HG03135 (cell line): ENCODE results near the gene TMEM134.

Experiments
- ATAC-seq: cut with Tn5 transposase; IDR thresholded peaks from one replicate; pipeline ENCODE4 v1.9.1; 2021; ENCODE audit warnings: mild to moderate bottlenecking, moderate library complexity; ENCODE audit not compliant: unreplicated experiment

Gene TMEM134

DNA sequence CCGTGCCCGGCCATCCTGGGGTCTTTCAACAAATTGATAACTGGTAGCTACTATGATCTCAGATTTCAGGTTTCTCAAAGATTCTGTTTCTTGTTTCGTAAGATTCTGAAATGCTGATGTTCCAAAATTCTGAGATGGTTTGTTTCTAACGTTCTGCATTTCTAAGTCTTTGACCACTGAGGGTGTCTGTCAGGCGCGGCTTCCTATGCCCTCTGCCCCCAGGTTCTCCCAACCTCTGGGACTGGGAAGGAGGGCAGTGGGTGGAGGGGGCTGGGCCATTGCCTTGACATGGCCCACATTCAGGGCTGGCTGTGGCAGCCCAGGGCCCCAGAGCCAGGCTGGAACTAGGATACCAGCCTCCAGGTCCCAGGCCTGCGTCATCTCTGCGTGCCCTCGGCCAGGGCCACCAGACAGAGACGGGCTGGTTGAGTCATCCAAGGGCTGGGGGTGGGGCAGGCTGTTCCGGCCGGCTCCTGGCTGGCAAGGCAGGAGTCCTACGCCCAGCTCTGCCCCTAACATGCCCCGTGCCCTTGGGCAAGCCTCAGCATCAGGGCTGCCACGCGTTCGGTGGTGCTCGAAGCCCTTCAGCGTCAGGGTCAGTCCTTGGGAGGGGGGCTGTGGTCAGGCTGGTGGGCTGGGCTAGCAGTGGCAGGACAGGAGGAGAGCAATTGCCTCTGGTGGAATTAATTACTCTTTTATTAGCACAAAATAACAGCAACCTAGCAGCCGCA, 5.2 kb downstream of the TMEM134 start:
- ATAC-seq = no peak

DNA sequence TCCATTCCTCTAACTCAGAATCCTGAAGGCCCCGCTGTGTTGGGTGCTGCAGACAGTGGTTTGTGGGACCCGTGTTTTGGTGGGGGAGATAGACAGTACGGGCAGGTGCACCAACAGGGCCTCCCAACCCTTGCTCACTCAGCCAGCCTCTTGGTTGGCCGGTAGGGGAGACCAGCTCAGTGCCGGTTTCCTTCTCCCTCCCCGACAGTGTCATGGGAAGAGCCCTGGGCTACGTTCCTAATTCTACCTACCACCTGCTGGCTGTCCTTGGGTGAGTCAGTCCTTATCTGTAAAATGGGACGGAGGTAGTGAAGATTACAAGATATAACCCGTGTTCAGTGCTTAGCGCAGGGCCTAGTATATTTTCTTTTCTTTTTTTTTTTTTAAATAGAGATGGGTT, 5.9 kb downstream of the TMEM134 start:
- ATAC-seq = no peak

DNA sequence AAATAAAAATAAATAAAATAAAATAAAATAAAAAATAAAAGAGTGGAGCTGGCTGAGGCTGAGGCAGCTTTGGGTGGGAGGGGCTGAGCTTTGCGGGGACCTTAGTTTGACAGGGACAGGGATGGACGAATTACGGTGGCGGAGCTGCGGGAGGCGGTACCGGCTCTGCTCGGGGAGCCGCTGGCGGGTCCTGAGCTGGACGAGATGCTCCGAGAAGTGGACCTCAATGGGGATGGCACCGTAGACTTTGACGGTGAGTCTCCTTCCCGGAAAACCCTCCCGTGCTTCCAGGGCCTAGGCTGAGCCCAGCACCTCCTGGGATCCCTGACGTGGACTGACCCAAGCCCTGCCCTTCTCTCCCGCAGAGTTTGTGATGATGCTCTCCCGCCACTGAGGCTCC, 10.8 kb downstream of the TMEM134 start:
- no peak for ATAC-seq

DNA sequence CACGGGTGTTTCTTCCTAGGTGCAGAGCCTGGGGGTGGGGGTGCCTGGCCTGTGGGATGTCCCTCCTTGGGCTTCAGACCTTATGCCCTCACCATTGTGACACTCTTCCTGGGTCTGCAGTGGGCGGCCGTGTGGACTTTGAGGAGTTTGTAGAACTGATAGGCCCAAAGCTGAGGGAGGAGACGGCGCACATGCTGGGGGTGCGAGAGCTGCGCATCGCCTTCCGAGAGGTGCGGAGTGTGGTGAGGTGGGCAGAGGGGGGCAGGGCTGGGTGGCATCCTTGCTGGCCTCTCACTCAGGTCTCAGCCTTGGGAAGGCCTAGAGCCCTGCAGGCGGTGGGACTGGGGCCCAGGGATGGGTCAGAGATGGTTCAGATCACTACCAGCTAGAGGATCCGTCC, 11.6 kb downstream of the TMEM134 start:
- ATAC-seq = no peak

DNA sequence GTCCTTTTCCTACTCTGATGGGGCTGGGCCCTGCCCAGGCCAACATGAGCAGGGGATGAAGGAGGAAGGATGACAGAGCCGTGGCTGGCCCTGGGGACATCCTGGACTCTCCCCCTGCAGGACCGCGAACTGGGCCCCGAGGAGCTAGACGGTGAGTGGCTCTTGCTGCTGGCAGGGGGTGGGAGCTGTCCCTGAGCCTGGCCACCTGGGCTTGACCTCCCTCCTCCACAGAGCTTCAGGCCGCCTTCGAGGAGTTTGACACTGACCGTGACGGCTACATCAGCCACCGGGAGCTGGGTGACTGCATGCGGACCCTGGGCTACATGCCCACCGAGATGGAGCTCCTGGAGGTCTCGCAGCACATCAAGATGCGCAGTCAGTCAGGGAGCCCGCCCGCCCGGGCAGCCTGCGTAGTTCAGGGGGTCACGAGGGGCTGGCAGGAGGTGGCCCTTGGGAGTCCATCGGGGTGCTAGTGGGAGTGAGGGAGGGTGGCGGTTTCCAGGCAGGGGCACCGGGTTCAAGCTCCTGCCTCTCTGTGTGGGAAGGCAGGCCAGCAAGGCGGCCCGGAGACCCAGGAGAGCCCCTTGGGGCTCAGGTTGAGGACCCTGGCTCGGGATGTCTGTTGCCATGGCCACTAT, 12.9 kb downstream of the TMEM134 start:
- ATAC-seq = no peak

DNA sequence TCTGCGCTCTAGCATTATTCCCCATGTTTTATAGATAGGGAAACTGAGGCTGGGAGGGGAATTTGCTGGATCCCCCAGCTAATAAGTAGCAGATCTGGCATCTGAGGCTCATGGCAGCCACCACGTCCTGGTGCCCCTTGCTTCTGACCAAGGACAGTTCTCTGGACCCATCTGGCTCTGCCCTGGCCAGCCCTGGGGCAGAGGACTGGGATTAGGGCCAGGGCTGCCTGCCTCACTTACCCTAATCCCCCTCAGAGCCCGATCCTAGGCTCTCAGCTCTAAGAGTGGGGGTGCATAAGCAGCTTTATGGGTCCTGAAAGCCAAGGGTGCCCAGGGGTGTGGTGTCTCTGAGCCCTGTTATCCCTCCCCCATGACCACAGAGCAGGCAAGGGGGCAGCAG, 14.0 kb downstream of the TMEM134 start, which contains the start of gene CABP4:
Gene CABP4 (plus strand): TSS at position 301 of the 400 bp plus-strand sequence. CDS start 70 bp downstream, at position 371.
- ATAC-seq = no peak

DNA sequence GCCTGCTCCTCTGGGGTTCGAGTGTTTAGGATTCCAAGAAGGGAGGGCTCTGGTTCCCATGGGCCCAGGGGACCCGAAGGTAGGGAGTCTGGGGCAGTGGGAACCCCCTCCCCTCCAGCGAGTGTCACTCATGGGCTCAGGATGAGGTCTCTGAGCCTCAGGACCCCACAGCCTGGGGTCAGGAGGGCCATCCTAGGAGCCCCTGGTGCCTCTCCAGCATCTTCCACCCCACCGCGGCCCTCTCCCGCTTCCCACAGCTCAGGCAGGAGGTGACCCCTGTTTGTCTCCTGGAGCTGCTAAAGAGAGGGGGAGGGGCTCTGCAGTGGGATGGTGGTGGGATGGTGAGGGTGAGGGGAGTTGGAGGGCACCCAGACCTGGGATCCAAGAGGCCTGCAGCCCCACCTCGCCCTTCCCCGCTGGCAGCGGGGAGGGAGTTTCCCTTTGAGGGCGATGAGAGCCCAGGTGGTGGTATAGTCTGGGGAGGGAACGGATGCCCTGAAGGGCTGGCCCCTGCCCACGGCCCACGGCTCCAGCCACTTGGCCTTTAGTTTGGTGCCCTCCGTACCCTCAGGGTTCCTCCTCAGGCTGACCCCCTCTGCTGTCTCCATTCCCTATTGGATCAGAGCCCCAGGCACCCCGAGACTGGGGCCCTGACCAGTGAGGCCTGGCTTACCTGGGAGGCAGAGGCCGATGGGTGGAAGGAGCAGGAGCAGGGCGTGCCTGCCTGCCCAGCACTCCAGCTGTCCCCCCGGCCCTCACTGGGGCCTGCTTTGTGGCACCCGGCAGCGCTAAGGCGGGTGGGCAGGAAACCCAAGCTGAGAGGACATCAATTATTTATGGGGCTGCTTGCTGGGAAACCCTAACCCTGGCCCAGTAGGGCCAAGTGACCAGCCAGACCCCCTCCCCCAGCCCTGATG, 15.0 kb downstream of the TMEM134 start:
- ATAC-seq = no peak

DNA sequence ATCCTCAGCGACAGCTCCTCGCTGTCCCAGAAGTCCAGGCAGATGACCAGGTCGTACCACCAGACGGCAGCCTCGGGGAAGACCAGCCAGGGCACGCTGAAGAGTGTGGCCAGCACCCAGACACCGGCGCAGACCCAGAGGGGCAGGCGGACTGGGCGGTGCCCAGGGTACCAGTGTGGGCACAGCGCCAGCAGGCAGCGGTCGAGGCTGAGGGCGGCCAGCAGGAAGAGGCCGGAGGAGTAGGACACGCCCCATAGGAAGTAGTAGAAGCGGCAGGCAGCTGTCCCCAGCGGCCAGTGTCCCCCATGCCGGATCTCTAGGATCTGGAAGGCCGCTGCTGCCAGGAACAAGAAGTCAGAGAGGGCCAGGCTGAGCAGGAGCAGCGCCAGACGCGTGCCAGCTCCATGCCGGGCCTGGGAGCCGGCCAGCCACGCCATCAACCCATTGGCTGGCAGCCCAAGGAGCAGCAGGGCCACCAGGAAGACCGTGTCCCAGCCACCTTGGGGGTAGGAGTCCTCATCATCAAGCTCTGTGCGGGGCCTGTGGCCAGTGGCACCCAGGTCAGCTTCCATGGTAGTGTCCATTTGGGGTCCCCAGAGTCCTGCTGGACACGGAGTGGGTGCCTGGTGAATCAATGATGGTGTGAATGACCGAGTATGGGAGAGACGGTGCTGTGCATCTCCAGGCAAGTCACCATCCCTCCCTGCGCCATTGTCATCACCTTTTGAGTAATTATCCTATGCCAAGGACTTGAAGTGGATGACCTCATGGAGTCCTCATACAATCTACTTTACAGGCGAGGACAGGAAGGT, 16.7 kb downstream of the TMEM134 start, which contains the start of gene GPR152:
Gene GPR152 (minus strand): TSS at position 589 of the 812 bp plus-strand sequence. CDS start 5 bp downstream, at position 584.
- no peak for ATAC-seq

DNA sequence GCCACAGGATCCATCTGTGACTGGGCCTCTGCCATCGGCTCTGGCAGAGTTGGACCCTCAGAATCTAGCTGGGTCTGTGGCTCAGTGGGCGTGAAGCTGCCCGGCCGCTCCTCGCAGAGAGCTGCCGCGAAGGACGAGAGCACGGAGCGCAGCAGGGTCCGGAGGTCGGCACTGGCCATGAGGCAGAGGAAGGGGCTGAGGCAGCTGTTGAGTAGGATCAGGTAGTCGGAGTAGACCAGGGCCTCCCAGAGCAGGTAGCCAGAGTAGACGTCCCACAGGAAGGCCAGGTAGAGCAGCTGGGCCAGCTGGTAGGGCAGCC, 17.4 kb downstream of the TMEM134 start:
- no peak for ATAC-seq

DNA sequence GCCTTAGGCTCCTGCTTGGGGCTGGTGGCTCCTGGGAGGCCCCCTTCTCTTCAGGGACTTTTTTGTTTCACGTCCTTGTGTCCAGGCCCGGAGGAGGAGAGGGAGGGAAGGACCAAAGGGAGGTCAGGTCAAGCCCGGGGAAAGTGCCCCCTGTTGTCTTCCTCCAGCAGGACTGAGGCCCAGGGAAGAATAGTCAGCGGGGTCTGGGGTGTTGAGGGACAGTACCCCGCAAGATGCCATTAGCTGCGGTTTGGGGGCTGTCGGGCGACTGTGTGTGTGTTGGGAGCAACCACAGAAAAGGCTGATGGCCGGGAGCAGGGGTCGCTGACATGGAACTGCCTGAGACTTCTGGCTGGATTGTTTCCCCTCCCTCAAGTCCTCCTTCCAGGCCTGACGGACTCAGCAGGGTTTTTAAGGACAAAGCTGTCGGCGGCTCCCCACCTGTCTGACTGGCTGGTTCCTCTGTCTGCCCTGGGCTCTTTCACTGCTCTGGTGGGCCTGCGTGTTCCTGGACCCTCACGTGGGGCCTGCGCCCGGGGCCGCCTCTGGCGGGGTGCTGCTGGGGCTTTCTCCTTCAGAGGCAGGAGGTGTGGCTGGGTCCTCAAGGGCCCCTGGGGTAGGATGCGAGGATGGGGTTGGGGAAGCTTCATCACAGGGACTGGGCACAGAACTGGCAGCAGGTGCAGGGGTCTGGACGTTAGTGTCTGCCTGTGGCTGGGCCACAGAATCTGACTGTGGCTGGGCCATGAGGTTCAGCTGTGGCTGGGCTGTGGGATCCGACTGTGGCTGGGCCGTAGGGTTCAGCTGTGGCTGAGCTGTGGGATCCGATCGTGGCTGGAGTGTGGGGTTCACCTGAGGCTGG, 18.0 kb downstream of the TMEM134 start:
- no peak for ATAC-seq

DNA sequence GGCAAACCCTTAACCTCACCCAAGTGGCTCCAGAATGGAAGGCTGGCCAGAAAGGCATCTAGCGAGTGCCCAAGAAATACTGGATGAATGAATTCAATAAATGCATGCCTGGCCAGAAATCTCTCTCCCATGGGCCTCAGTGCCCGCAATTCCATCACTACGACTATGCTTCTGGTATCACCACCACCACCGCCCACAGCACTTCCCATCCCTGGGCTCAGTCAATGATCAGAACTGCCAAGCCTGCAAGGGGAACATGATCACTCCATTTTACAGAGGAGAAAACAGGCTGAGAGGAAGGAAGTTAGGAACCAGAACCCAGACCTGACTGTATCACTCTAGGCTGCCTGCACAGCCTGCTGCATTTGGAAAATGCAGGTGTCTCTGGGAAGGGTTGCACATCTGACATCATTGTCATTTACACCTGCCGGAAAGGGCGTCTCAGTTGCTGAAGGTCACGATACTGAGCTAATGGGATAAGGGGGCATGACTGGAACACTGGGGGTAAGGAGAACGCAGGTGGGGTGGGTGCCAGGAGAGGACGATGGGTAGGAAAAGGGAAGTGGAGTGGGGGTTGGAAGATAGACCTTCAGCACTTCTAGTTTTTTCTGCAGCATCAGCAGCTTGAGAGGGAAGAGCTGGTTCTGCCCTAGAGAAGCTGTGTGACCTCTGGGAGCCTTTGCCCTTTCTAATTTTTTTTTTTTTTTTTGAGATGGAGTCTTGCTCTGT, 19.8 kb downstream of the TMEM134 start:
- no peak for ATAC-seq

DNA sequence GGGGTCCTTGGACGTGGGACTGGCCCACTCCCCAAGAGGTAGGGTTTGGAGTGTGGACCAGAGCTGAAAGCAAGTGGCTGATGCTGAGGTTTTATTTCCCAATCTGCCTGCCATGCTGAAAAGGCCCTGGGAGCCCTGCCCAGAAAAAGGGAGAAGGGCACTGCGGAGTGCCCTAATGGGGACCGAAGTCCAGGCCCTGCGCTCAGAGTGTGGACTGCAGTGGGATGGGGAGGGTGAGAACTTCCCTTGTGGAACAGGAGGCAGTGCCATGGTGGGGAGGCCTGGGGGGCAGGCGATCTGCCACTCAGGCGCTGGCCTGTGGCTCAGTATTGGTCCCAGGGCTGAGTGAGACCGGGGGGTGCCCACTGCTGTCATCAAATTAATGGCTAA, 20.8 kb downstream of the TMEM134 start:
- no peak for ATAC-seq

DNA sequence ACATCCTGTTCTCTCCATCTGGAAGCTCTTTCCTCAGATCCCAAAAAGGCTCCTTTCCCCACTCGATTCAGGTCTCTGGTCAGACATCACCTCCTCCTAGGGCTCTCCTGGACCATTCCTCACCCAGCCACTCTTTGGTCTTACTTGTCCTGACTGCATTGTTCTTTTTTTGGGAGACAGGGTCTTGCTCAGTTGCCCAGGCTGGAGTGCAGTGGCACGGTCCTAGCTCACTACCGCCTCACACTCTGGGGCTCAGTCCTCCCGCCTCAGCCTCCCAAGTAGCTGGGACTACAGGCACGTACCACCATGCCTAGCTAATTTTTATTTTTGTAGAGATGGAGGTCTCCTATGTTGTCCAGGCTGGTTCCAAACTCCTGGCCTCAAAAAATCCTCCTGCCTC, 23.5 kb downstream of the TMEM134 start:
- no peak for ATAC-seq

DNA sequence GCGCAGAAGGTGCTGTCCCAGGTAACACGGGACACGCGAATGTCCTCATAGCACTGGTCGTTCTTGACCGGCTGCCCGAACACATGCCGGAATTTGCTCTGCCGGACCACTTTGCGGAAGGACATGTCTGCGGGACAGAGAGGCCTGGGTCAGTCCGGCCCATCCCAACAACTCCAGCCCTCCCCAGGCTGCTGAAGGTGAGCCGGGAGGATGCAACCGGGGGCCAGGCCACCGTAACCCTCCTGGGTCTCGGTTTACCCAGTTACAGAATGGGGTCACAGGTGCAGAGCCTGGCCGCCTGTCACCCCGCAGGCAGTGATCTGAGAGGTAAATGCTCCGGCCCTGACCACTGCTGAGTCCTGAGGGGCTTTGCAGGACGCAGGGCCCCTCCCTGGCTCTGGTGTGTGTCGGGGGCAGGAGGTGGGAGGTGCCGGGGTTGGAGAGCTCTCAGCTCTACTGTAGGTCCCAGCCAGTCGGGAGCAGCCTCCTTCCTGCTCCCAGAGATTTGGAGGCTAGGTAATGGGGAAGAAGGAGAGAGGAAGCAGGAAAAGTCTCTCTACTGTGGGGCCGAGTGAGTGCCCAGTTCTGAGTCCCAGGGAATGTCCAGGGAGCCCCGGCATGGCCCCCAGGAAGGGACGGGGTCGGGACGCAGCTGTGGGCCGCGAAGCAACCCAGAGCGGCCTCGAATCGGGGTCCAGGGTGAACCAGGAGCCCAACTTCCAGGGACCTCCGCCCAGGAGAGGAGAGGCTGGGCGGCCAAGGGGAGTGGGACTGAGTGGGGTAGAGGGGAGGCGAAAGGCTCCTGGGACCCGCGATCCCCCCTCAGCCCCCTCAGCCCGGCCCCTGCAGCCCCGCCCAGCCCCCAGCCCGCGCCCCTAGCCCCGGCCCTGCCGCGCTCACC, 26.3 kb downstream of the TMEM134 start:
- ATAC-seq = no peak

DNA sequence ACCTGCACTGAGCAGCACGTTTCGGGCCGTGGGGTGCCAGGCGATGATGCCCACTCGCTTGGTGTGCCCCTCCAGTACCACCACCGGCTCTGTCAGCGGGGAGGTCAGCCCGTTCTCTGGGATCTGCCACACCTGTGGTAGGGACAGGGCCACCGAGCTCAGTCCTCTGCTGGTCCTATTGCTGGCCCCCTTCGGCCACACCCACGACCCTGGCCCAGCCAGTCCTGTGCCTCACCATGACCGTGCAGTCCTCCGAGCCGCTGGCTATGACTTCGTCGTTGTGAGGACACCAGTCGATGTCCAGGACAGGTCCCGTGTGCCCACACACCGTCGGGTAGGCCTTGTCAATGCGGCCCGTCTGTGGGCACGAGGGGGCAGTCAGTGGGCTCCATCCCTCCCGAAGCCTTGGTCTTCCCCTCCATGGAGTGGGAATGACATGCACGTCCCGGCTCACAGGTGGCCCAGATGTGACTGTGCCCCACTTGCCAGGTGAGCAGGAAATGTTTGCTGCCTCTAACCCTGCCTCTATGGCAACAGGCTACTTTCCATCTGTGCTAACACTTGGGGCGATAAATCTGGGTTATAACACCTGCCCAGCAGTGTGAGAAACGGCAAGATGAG, 27.2 kb downstream of the TMEM134 start:
- no peak for ATAC-seq

DNA sequence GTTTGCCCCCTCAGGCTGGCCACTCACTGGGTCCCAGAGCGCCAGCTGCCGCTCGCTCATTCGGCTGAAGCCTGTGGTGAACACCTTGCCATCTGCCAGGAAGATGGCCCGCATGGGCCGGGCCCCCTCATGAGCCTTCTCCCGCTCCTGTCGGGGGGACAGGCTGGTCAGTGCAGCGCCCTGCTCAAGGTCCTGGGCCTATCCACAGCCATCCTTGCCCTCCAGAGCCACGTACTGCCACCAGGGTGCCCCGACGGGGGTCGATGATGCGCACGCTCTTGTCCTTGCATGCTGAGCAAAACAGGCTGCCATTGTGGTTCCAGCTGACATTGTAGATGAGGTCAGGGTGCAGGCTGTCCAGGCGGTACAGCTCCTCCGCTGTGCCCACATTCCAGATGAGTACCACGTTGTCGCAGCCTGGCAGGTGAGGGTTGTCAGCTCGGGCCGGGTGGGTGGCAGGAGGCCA, 27.9 kb downstream of the TMEM134 start:
- ATAC-seq = no peak

DNA sequence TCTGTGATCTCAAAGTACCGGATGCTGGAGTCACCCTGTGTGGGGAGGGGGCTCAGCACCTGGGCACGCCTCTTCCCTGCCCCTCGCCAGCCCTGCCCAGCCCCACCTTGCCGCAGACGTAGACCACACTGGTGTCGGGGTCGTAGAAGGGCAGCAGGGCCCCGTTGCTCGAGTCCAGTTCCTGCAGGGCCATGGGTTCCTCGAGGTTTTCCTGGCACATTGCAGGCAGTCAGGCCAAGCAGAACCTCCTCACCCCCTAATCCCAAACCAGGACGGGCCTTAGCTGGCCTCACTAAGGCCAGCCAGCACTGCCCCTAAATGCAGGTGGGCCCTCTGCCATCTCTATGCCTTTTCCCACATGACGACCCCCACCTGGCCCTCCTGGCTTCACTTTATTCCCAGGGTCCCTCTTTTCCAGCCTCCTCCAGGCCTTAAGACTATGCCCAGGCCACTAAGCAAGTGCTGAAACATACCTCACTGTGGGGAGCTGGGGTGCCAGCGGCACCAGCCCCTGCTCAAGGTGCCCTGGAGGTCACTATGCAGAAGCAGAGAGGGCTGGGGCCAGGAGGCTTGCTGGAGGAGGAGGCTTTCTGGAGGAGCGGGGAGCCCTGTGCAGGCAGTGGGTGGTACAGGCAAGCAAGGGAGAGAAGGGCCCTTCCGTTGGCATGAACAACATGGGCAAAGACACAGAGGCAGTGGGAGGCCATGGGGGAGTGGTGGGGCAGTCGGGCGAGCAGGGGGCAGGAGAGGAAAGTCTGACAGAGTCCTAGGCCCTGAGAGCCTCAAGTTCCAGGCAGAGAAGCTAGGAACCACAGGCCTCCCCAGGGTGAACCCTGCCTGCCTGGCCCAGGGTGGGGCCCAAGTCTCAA, 28.6 kb downstream of the TMEM134 start:
- no peak for ATAC-seq
